ENCODE measurements around the gene TNFRSF25. TPM values are rescaled to one million over a fixed set of nuclear protein-coding genes. Genes with fewer than 3 reads are reported as not detected.

The TNFRSF25 gene
- total and polyA plus RNA-seq, 2 donors (not counting 3 experiments of a cell fraction or from before 2014, with no cell fraction given) = 33.9 to 38.8 TPM

DNA sequence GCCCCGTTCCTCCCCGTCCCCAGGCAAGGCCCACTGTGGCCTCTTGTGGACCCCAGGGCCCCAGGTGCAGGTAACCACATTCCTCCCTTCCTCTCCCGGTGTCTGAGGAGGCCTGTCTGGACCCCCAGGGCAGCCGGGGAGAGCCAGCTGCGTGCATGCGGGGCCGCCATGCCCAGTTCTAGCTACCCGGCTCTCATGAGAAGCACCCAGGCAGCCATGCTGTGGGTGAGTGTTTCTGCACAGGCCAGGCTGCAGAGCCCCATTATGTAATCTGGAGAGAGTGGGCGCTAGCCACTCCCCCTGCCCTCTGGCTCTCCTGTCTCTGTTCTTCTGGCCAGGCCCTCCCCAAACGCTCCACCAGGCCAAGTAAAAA, 43.9 kb upstream of the TNFRSF25 start:
- TF ChIP-seq POLR2A (IDR thresholded peaks at IDR 0.05; ENCODE audit: low read depth, low read length) (no peak), MYC (IDR thresholded peaks at IDR 0.05; ENCODE audit: low read depth, low read length) (no peak), EZH2 (IDR thresholded peaks at IDR 0.05; ENCODE audit: borderline replicate concordance, low read depth, low read length, severe bottlenecking) (no peak), FOS (IDR thresholded peaks at IDR 0.05; ENCODE audit: borderline replicate concordance, insufficient read depth, low read length) (no peak), GATA2 (IDR thresholded peaks at IDR 0.05; ENCODE audit: insufficient read depth, insufficient read length, low read depth, low read length) (no peak), JUN (IDR thresholded peaks at IDR 0.05; ENCODE audit: borderline replicate concordance, insufficient read depth, insufficient read length, low read depth) (no peak), POLR2AphosphoS5 (IDR thresholded peaks at IDR 0.05; ENCODE audit: insufficient read depth, low read depth, low read length) (no peak)
- TF ChIP-seq, protein P1, sequence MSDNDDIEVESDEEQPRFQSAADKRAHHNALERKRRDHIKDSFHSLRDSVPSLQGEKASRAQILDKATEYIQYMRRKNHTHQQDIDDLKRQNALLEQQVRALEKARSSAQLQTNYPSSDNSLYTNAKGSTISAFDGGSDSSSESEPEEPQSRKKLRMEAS (IDR thresholded peaks at IDR 0.05; ENCODE audit: insufficient read depth, insufficient read length) = no peak
- TF ChIP-seq, protein P2, sequence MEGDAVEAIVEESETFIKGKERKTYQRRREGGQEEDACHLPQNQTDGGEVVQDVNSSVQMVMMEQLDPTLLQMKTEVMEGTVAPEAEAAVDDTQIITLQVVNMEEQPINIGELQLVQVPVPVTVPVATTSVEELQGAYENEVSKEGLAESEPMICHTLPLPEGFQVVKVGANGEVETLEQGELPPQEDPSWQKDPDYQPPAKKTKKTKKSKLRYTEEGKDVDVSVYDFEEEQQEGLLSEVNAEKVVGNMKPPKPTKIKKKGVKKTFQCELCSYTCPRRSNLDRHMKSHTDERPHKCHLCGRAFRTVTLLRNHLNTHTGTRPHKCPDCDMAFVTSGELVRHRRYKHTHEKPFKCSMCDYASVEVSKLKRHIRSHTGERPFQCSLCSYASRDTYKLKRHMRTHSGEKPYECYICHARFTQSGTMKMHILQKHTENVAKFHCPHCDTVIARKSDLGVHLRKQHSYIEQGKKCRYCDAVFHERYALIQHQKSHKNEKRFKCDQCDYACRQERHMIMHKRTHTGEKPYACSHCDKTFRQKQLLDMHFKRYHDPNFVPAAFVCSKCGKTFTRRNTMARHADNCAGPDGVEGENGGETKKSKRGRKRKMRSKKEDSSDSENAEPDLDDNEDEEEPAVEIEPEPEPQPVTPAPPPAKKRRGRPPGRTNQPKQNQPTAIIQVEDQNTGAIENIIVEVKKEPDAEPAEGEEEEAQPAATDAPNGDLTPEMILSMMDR (IDR thresholded peaks at IDR 0.05; ENCODE audit: extremely low read depth in 1 of 2, insufficient read depth in 1 of 2, low read depth in 1 of 2, low read length in 2 of 2) = no peak
- H3K27ac ChIP-seq (ENCODE audit: insufficient read depth, low read depth, low read length) = no peak overlapping the region
- no peaks in the 10 kb centered on the region for H3K36me3 ChIP-seq (ENCODE audit: control insufficient read depth in 2 of 2, extremely low read depth in 1 of 2, insufficient read depth in 2 of 2, low read length in 2 of 2)
- H3K9me1 ChIP-seq (replicated peaks; ENCODE audit: control insufficient read depth, extremely low read depth, insufficient read depth, low read length) = no peaks in the 10 kb centered on the region
- no peaks in the 10 kb centered on the region for H3K27me3 ChIP-seq (ENCODE audit: control insufficient read depth in 2 of 2, insufficient read depth in 2 of 2, low read length in 2 of 2)
- no peak overlapping the region for H3K4me3 ChIP-seq (replicated peaks in 1 of 3; ENCODE audit: insufficient read depth in 1 of 3, low read depth in 1 of 3, low read length in 3 of 3)
- no peaks in the 10 kb centered on the region for H4K20me1 ChIP-seq (replicated peaks; ENCODE audit: control insufficient read depth, extremely low read depth, insufficient read depth, low read length)
- H2AFZ ChIP-seq (ENCODE audit: low read depth, low read length) = no peak overlapping the region
- POLR2A ChIA-PET = no interaction called here
- no peaks in the 10 kb centered on the region for H3K9me3 ChIP-seq (replicated peaks; ENCODE audit: control insufficient read depth, insufficient read depth, low read length)
- FAIRE-seq = no peak
- intact Hi-C loops (cut with micrococcal nuclease) (no loop called here), dilution Hi-C loops (cut with MboI; ENCODE audit: extremely low pct_ligation_motif_present, low sequenced_read_pairs) (no loop called here)
- no peak overlapping the region for H3K4me2 ChIP-seq (ENCODE audit: insufficient read depth, low read length)
- no TSS peak for BruUV-seq (replicated peaks)
- no peak for DNase-seq (ENCODE audit: low read depth, low spot score)
- H3K4me1 ChIP-seq (ENCODE audit: control insufficient read depth, extremely low read depth, insufficient read depth, low read length) = no peaks in the 10 kb centered on the region
- no peak overlapping the region for H3K9ac ChIP-seq (replicated peaks; ENCODE audit: extremely low read depth, insufficient read depth, low read length)
- CTCF ChIA-PET = interaction anchor here (1.0 to 1.2 kb wide), 2 partner anchors 19 to 137 kb away, joined by 3 to 4 read pairs; no protein-coding TSS in a partner anchor
- H3K79me2 ChIP-seq (ENCODE audit: control insufficient read depth, insufficient read depth, low read length) = no peaks in the 10 kb centered on the region
